GM13977 (cell line): ENCODE results near the gene BIRC3.

Experiments
- DNase-seq: peaks from one replicate; pipeline ENCODE4 v3.0.0; 2012; ENCODE audit warnings: low spot score
- in situ Hi-C: fragments of 300-500 bp; cut with MboI; formaldehyde crosslinking; loops from one replicate; pipeline ENCODE4 v1.12.0; 2022; ENCODE audit warnings: low sequenced_read_pairs, low pct_unique_long_range_greater_than_20kb, mixed read lengths, inconsistent platforms; ENCODE audit not compliant: unreplicated experiment
- TF ChIP-seq, protein P1 (sequence below): IDR thresholded peaks from 2 replicates; pipeline ENCODE4 v1.5.1; 2012; ENCODE audit warnings: mild to moderate bottlenecking, control low read depth; ENCODE audit not compliant: insufficient read depth; ENCODE audit errors: extremely low read depth, missing control alignments

The BIRC3 gene

DNA sequence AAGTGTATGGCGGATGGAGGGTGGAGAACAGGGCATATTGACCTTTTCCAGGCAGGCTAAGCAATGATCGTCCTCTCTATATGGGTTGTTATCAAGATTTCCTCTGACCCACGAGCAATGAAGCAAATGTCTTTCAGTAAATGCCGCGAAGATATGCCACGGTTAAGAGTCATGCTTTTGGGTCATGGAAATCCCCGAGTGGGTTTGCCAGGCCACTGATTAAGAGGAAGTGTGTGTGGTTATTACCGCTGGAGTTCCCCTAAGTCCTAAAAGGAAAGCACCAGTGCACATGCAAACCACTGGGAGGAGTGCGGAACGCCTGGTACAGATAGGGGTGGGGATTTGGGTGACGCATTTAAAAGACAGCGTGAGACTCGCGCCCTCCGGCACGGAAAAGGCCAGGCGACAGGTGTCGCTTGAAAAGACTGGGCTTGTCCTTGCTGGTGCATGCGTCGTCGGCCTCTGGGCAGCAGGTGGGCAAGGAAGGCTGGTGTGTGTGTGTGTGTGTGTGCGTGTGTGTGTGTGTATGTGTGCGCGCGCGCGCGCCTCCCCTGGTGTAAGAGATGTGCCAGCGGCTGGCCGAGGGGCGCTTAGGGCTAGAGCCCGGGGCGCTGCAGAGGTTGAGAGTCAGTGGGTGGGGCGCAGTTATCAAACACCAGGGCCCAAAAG is at the start of gene BIRC3:
Gene BIRC3 (plus strand): TSS at position 386 of the 669 bp plus-strand sequence. CDS start 7,026 bp downstream, outside the sequence.
- in situ Hi-C loops, result no loop called here
- TF ChIP-seq, protein P1, sequence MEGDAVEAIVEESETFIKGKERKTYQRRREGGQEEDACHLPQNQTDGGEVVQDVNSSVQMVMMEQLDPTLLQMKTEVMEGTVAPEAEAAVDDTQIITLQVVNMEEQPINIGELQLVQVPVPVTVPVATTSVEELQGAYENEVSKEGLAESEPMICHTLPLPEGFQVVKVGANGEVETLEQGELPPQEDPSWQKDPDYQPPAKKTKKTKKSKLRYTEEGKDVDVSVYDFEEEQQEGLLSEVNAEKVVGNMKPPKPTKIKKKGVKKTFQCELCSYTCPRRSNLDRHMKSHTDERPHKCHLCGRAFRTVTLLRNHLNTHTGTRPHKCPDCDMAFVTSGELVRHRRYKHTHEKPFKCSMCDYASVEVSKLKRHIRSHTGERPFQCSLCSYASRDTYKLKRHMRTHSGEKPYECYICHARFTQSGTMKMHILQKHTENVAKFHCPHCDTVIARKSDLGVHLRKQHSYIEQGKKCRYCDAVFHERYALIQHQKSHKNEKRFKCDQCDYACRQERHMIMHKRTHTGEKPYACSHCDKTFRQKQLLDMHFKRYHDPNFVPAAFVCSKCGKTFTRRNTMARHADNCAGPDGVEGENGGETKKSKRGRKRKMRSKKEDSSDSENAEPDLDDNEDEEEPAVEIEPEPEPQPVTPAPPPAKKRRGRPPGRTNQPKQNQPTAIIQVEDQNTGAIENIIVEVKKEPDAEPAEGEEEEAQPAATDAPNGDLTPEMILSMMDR, result peak; percentile 5
- DNase-seq, result peak; percentile 77

DNA sequence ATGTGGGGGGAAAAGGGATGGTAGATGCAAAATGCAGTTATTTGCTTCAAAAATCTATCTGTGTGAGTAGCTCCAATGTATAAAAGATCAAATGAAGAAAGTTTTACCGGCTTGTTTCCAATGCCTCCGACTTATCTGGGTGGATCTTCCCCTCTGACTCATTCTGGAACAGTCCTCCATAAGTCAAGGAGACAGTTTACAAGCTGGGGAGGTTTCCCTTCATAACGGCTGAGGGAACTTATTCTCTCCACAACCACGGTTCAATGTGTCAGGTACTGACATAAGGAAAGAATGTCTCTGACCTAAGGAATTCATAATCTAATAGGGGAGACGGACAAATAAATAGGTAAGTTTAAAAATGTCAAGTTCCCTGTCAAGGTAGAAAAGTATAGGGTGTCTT is 49.7 kb upstream of the BIRC3 start:
- in situ Hi-C loops, result no loop called here
- TF ChIP-seq, protein P1, result no peak
- DNase-seq, result no peak

DNA sequence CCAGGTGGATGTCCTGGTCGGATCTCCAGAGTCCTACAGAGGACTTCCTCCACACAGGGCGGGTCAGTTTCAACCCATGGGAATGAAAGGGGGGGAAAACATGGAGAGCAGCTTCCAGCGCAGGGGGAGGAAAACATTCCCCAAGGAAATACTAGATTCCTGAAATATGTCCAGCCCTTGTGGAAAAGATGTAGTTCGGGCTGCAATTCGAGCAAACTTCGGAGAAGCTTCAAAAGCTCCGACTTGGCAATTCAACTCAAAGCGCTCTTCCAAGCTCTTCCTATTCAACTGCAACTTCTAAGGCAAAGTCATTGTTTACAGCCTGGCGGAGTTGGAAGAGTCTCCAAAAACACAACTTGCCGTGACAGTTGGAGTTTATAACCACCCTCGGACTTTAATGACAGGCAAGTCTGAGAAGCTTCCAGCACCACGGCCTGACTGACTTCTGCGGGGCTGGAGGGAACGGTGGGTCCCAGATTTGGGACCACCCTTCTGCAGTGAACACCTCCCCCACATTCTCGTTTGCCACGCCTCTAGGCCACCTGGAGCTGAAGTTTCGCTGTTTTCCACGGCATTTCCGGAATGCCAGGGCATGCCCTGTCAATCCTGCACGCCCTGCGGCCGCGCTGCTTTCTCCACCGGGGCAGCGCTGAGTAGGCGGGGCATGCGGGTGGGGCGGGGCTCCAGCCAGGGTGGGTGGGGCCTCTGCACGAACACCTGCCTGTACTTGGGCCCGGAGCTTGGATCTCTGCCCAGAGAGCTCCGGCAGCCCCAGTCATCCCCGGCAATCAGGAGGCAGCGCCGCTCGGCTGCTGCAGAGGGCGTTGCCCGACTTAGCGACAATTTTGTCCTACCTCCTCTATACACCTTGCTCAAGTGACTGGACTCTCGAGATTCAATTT is 49.0 kb upstream of the BIRC3 start:
- in situ Hi-C loops, result no loop called here
- peak; percentile 82 for DNase-seq
- TF ChIP-seq, protein P1, result peak; percentile 35

DNA sequence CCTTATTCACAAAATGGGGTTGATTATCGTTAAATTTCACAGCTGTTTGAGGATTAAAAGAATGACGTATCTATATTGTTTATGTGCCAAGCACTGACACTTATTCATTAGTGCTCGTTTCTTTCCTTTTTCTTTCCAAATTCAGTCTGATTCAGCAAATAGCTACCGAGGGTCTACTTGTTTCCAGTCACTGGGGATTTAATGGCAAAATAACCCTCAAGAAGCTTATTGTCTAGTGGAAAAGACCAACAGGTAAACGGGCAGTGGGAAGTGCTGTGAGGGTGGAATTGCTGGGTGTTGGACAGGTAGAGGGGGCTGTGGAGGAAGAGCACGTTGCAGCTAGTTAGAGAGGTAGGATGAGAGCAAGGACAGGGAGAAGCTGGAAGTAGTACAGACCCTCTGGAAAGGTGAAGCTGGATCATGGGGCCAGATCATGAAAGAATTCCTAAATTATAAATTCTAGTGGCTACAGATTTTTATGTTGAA is 48.3 kb upstream of the BIRC3 start:
- TF ChIP-seq, protein P1, result no peak
- in situ Hi-C loops, result no loop called here
- DNase-seq, result no peak

DNA sequence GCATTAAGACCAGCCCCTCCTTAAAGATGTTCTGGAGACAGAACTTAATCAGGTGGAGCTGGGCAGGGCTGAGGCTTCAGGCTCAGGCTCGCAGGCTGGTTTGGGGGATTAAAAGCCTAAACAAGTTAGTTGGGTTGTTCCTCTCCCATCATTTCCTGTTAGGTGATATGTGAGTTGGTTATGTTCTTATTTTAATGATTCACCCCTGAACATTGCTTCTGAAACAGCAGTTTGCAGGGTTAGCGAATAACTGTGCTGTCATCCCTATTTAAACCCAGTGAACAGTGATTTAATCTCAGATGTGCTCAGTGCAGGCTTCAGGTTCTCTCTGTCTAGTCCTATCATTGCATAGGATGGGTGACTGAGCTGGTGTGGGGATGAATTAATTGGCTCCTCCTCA is 47.4 kb upstream of the BIRC3 start:
- DNase-seq, result no peak
- TF ChIP-seq, protein P1, result no peak
- in situ Hi-C loops, result no loop called here

DNA sequence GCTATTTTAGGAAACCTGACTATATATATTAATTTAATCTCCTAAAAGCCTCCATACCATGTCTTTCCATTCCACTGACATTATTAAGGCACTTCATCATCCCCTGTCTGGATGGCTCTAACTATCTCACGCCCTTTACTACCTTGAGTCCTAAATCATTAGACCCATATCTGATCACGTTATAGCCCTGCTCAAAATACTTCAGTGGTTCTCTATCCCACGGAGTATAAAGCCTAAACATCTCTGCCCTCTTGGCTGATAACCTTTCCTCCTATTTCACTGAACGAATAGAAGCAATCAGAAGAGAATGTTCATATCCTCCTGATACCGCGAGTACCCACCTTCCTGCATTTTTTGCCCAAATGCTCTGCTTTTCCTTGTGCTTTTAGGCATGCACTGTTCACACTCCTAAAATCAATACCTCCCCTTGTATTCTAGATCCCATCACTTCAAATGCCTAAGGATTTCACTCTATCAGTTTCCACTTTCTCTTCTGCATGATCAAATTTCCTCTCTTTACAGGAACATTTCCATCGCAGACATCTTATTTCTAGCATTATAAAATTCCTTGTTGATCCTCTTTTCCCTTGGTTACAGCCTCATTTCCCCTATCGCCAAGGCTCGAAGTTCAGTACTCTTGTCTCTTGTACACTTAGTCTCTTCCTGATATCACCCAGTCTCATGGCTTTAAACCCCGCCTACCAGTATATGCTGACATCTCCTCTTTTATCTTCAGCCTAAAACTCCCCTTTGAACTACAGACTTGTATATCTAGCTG is 45.0 kb upstream of the BIRC3 start:
- TF ChIP-seq, protein P1, result no peak
- DNase-seq, result no peak
- in situ Hi-C loops, result no loop called here
